GM10248 (cell line): ENCODE results near the gene KRT13.
A peak's percentile ranks its signal among the peaks of the same experiment; 100 is the strongest.

Experiments used
- CTCF ChIA-PET: fragments of 300-600 bp; sonication (Branson Sonifier 250); formaldehyde crosslinking; extraction: SDS; loops from one replicate; lab custom pipeline; 2021; ENCODE audit warnings: antibody characterized with exemption; lab: Yijun Ruan, JAX
- POLR2A ChIA-PET: fragments of 350-650 bp; sonication (Branson Sonifier 250); formaldehyde crosslinking; extraction: SDS; loops from one replicate; lab custom pipeline; 2020; ENCODE audit warnings: antibody characterized with exemption; lab: Yijun Ruan, JAX
- DNase-seq: peaks from one replicate; pipeline ENCODE4 v3.0.0; 2012; ENCODE audit errors: extremely low spot score
- TF ChIP-seq, protein P1 (sequence below): IDR thresholded peaks from 2 replicates; pipeline ENCODE4 v1.5.1; 2012; ENCODE audit warnings: mild to moderate bottlenecking, low read depth; ENCODE audit errors: extremely low read depth, missing control alignments, control extremely low read depth

Gene KRT13

GRCh38 chr17:41484920-41485904 lies 20.2 kb downstream of the KRT13 start:
- POLR2A ChIA-PET: no interaction called here
- TF ChIP-seq, protein P1, sequence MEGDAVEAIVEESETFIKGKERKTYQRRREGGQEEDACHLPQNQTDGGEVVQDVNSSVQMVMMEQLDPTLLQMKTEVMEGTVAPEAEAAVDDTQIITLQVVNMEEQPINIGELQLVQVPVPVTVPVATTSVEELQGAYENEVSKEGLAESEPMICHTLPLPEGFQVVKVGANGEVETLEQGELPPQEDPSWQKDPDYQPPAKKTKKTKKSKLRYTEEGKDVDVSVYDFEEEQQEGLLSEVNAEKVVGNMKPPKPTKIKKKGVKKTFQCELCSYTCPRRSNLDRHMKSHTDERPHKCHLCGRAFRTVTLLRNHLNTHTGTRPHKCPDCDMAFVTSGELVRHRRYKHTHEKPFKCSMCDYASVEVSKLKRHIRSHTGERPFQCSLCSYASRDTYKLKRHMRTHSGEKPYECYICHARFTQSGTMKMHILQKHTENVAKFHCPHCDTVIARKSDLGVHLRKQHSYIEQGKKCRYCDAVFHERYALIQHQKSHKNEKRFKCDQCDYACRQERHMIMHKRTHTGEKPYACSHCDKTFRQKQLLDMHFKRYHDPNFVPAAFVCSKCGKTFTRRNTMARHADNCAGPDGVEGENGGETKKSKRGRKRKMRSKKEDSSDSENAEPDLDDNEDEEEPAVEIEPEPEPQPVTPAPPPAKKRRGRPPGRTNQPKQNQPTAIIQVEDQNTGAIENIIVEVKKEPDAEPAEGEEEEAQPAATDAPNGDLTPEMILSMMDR: no peak
- CTCF ChIA-PET: interaction anchor here (0.8 to 1.1 kb wide), 2 partner anchors 11 to 164 kb away, joined by 3 to 4 read pairs; no protein-coding TSS in a partner anchor
- DNase-seq: no peak

- POLR2A ChIA-PET: no interaction called here
These were observed 21.2 kb downstream of the KRT13 start for GRCh38 chr17:41483991-41484826.

GRCh38 chr17:41483531-41483930 lies 21.9 kb downstream of the KRT13 start:
- DNase-seq: no peak
- TF ChIP-seq, protein P1: no peak
- ChIA-PET POLR2A (no interaction called here), CTCF (interaction anchor here (1.2 kb wide), 1 partner anchor 9 kb away, joined by 4 read pairs; no protein-coding TSS in a partner anchor)

More at GRCh38 chr17:41483991-41484826, 21.2 kb downstream of the KRT13 start:
- CTCF ChIA-PET: interaction anchor here (1.1 to 1.2 kb wide), 2 partner anchors 8 to 165 kb away, joined by 4 read pairs; no protein-coding TSS in a partner anchor
- no peak for DNase-seq
- TF ChIP-seq, protein P1: no peak

GRCh38 chr17:41481036-41481435 lies 24.4 kb downstream of the KRT13 start, which contains the start of gene KRT35:
KRT35 (minus strand) TSS chr17:41481151; CDS start chr17:41481097, 54 bp downstream.
- DNase-seq: no peak
- ChIA-PET POLR2A (no interaction called here), CTCF (no interaction called here)
- TF ChIP-seq, protein P1: no peak

GRCh38 chr17:41480581-41480980 lies 24.8 kb downstream of the KRT13 start:
- ChIA-PET POLR2A (no interaction called here), CTCF (no interaction called here)
- TF ChIP-seq, protein P1: no peak
- no peak for DNase-seq

- POLR2A ChIA-PET: no interaction called here
- TF ChIP-seq, protein P1: no peak
- CTCF ChIA-PET: no interaction called here
- DNase-seq: peak; percentile 40
These were observed 25.3 kb downstream of the KRT13 start for GRCh38 chr17:41480136-41480535.
